Heart right ventricle (tissue), 16 donors: ENCODE results near the gene PRDM16. TPM values are rescaled to one million over a fixed set of nuclear protein-coding genes. Genes with fewer than 3 reads are reported as not detected.
A peak's percentile ranks its signal among the peaks of the same experiment; 100 is the strongest.

ENCODE experiments used
- ATAC-seq, 8 donors: fragments of 200-7000 bp; cut with Tn5 transposase; one replicate each; pipeline ENCODE4 v1.9.1; 2020; ENCODE audit warnings: mild to moderate bottlenecking in 8 of 8, moderate library complexity in 8 of 8, moderate number of reproducible peaks in 1 of 8
- DNase-seq, 2 donors: peaks; one replicate each; pipeline ENCODE4 v3.0.0-alpha.2; 2020
- H3K27ac ChIP-seq, 10 donors: fragments of 200-600 bp; sonication (generic) in 2 of 10; one replicate each; pipeline versions ENCODE4 v1.5.0 to v1.8.0; 2020 to 2022; ENCODE audit warnings: mild to moderate bottlenecking in 3 of 10
- H3K27me3 ChIP-seq, 7 donors: fragments of 200-600 bp; one replicate each; pipeline ENCODE4 v1.8.0; 2021 to 2022; ENCODE audit warnings: mild to moderate bottlenecking in 2 of 7
- H3K36me3 ChIP-seq, 9 donors: fragments of 200-600 bp; sonication (generic) in 1 of 9; one replicate each; pipeline versions ENCODE4 v1.5.0 to v1.8.0; 2020 to 2022; ENCODE audit warnings: mild to moderate bottlenecking in 2 of 9
- H3K4me1 ChIP-seq, 9 donors: fragments of 200-600 bp; sonication (generic) in 1 of 9; one replicate each; pipeline versions ENCODE4 v1.5.0 to v1.8.0; 2020 to 2022; ENCODE audit warnings: mild to moderate bottlenecking in 4 of 9
- H3K4me3 ChIP-seq, 10 donors: fragments of 200-600 bp; sonication (generic) in 2 of 10; one replicate each; pipeline versions ENCODE4 v1.5.0 to v1.8.0; 2020 to 2022; ENCODE audit warnings: mild to moderate bottlenecking in 7 of 10, moderate library complexity in 2 of 10
- H3K9me3 ChIP-seq, 11 donors: fragments of 200-600 bp in 10 of 11; sonication (generic) in 2 of 11; one replicate each; pipeline versions ENCODE4 v1.5.0 to v1.8.0; 2013 to 2022; ENCODE audit warnings: mild to moderate bottlenecking in 2 of 11, control low read depth in 1 of 11, moderate library complexity in 1 of 11
- WGBS, 2 donors: extraction: QIAGEN DNeasy Blood & Tissue Kit; methylation state at CpG; one replicate each; pipeline ENCODE4 v1.1.7; 2013; ENCODE audit warnings: inconsistent platforms in 1 of 2; 5-methylcytosine and 5-hydroxymethylcytosine counted together
- intact Hi-C, 10 donors: fragments of 100-400 bp; cut with DNase I; formaldehyde crosslinking; loops; one replicate each; pipeline versions ENCODE4 v1.11.1 to v1.14.2; 2022
- polyA plus RNA-seq, 2 donors: library from polyadenylated mRNA; stranded (reverse); fragments of 200-250 nt; gene quantifications; one replicate each; pipeline ENCODE4 v1.2.3, GENCODE V29; 2013
- total RNA-seq, 10 donors: library from RNA; stranded (reverse); fragmentation: NEBNext Ultra II Directional in 3 of 10; extraction: Animal tissue kit (Norgen Biotek cat#: 25700) in 3 of 10; gene quantifications; one replicate each; pipeline versions ENCODE4 v1.2.1 to v1.2.4, GENCODE V29; 2021 to 2023
- TF ChIP-seq, protein P1 (sequence below), 9 donors: fragments of 200-600 bp; sonication (generic) in 2 of 9; IDR thresholded peaks; one replicate each; pipeline versions ENCODE4 v1.5.0 to v1.8.0; 2021 to 2022; ENCODE audit warnings: antibody characterized with exemption in 9 of 9, mild to moderate bottlenecking in 5 of 9, moderate library complexity in 1 of 9
- donor health status: Arrhythmogenic right ventricular cardiomyopathy.
- donor health status: ischemic (EF 13 %, LVEDD 7.1; RV severe dilation, severe dysfunction).
- donor health status: healthy with polysubstance abuse.
- donor health status: DM: no; HTN: yes; CAD: no.
- donor health status: DM: no; HTN: no; CAD: no.
- donor health status: ischemic (EF 25% LVEDD 6.9; RV normal size, moderate dysfunction).
- donor health status: ischemic (EF 25% LVEDD 5.7; RV mildly dilated, moderate dysfunction).
- donor health status: healthy.
- donor health status: DM: yes; HTN: yes; CAD: no.
- donor health status: Ischemic cardiomyopathy.
- donor health status: ischemic (EF 35%, LVEDD 5.7; RV mildly dilated, moderate dysfunction).
- donor health status: nonischemic (EF 11% LVEDD 7.7; RV severe dilation, severe dysfunction).
- donor health status: DM: yes; HTN: yes; CAD: no.
- donor health status: PGD.
- donor health status: ischemic (EF 29% LVEDD 5.4; RV normal size, mild dysfunction).
- donor health status: nonischemic (EF 23%, LVEDD 6.1; RV moderate dilation, normal function).

The PRDM16 gene
- total and polyA plus RNA-seq, 12 donors = 4.1 to 25.9 (median 14.8) TPM

- DNase-seq (no peak), ATAC-seq (no peak)
- Histone ChIP-seq H3K27me3 (peaks cover 0 to 36% (median 27%) of the 10 kb centered on the region in 7 donors), H3K27ac (no peak overlapping the region), H3K9me3 (no peaks in the 10 kb centered on the region), H3K4me1 (peaks cover 0 to 16% (median 4%) of the 10 kb centered on the region in 9 donors), H3K4me3 (no peak overlapping the region), H3K36me3 (peaks cover 0 to 5% (median 0%) of the 10 kb centered on the region in 9 donors)
- TF ChIP-seq, protein P1, sequence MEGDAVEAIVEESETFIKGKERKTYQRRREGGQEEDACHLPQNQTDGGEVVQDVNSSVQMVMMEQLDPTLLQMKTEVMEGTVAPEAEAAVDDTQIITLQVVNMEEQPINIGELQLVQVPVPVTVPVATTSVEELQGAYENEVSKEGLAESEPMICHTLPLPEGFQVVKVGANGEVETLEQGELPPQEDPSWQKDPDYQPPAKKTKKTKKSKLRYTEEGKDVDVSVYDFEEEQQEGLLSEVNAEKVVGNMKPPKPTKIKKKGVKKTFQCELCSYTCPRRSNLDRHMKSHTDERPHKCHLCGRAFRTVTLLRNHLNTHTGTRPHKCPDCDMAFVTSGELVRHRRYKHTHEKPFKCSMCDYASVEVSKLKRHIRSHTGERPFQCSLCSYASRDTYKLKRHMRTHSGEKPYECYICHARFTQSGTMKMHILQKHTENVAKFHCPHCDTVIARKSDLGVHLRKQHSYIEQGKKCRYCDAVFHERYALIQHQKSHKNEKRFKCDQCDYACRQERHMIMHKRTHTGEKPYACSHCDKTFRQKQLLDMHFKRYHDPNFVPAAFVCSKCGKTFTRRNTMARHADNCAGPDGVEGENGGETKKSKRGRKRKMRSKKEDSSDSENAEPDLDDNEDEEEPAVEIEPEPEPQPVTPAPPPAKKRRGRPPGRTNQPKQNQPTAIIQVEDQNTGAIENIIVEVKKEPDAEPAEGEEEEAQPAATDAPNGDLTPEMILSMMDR (IDR thresholded peaks at IDR 0.05) = no peak
- intact Hi-C loops = no loop called here
- 78 to 82% methylated on average over 10 of the region's 10 CpGs for WGBS, 2 donors
These were observed 10.6 kb upstream of the PRDM16 start for GRCh38 chr1:3058263-3059030.

DNA sequence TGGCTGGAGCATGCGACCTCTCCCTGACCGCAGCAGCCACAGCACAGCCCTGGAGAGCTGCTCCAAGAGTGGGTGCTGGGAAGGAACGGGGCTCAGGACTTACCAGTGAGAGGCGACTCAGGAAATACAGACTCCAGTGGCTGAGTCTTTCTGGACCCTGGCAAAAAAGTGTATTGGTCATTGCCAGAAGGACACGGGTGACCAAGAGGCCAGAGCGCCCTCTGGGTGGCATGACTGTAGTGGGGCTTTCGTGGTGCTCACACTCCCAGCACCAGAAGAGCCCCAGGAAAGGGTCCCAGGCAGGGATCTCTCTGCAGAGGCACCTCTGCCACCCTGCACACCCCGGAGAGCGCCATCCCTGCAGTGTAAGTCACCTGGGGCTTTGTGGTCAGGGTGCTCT is 8.9 kb upstream of the PRDM16 start:
- Histone ChIP-seq H3K4me3 (no peak overlapping the region), H3K27ac (no peak overlapping the region), H3K36me3 (peaks cover 0 to 9% (median 0%) of the 10 kb centered on the region in 9 donors), H3K4me1 (peaks cover 0 to 32% (median 12%) of the 10 kb centered on the region in 9 donors), H3K9me3 (no peaks in the 10 kb centered on the region), H3K27me3 (peaks cover under 1 to 45% (median 37%) of the 10 kb centered on the region in 7 donors)
- 80% methylated on average over 9 of the region's 9 CpGs for WGBS, 2 donors
- TF ChIP-seq, protein P1 (IDR thresholded peaks at IDR 0.05) = no peak
- intact Hi-C loops = loop anchor here in 3 of 10 donors (5.0 to 10.0 kb wide), 3 partner anchors 345 to 355 kb away; no protein-coding TSS in a partner anchor
- ATAC-seq (no peak), DNase-seq (no peak)

GRCh38 chr1:3060601-3061551 is 8.1 kb upstream of the PRDM16 start:
- no peak overlapping the region for H3K27ac ChIP-seq
- H3K9me3 ChIP-seq = no peaks in the 10 kb centered on the region
- 64% methylated on average over 15 of the region's 15 CpGs for WGBS, 2 donors
- H3K4me1 ChIP-seq = peaks cover 0 to 39% (median 15%) of the 10 kb centered on the region in 9 donors
- intact Hi-C loops = loop anchor here in 3 of 10 donors (5.0 to 10.0 kb wide), 3 partner anchors 344 to 354 kb away; no protein-coding TSS in a partner anchor
- TF ChIP-seq, protein P1 (IDR thresholded peaks at IDR 0.05) = no peak
- peaks cover 5 to 52% (median 44%) of the 10 kb centered on the region in 7 donors for H3K27me3 ChIP-seq
- peaks cover 0 to 9% (median 0%) of the 10 kb centered on the region in 9 donors for H3K36me3 ChIP-seq
- ATAC-seq = peak in 1 of 8 donors; percentile 5
- H3K4me3 ChIP-seq = no peak overlapping the region
- DNase-seq = no peak

- DNase-seq (no peak), ATAC-seq (no peak)
- peaks cover 0 to 9% (median 0%) of the 10 kb centered on the region in 9 donors for H3K36me3 ChIP-seq
- H3K27me3 ChIP-seq = peaks cover 6 to 59% (median 51%) of the 10 kb centered on the region in 7 donors
- no peaks in the 10 kb centered on the region for H3K9me3 ChIP-seq
- 44 to 59% methylated on average over 5 of the region's 5 CpGs for WGBS, 2 donors
- TF ChIP-seq, protein P1 (IDR thresholded peaks at IDR 0.05) = no peak
- H3K27ac ChIP-seq = no peak overlapping the region
- H3K4me3 ChIP-seq = no peak overlapping the region
- intact Hi-C loops = loop anchor here in 3 of 10 donors (5.0 to 10.0 kb wide), 3 partner anchors 343 to 353 kb away; no protein-coding TSS in a partner anchor
- peaks cover 0 to 46% (median 19%) of the 10 kb centered on the region in 9 donors for H3K4me1 ChIP-seq
These were observed 7.4 kb upstream of the PRDM16 start for GRCh38 chr1:3061566-3061965.
